GM12801 (cell line): Measurements from ENCODE around the gene PAX5.

Experiments used
- CTCF ChIP-seq: IDR thresholded peaks from one replicate; pipeline ENCODE4 v1.5.1; 2011; ENCODE audit warnings: control low read depth; ENCODE audit not compliant: insufficient read length; ENCODE audit errors: extremely low read depth

Gene PAX5

DNA sequence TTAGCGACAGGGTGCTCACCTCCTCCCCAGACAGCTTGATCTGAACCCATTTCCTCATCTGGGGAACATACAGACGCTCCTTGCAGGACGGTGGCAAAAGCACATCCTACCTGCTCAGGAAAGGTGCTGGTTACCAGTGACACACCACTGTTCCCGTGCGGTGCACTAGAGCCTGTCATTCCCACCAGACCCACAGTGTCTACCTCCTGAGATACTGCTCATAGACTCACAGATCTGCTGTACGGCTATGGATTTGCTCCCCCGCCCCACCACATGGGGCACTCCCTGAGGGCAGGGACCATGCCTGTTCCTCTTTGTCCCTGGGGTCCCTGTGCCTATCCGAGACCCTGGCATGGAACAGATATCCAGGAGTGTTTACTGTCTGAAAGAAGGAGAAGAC, 208.9 kb downstream of the PAX5 start:
- TF ChIP-seq CTCF: no peak

- TF ChIP-seq CTCF: no peak
Measured at GRCh38 chr9:36823934-36824333, 210.1 kb downstream of the PAX5 start.

GRCh38 chr9:36823466-36823865, 210.6 kb downstream of the PAX5 start:
- TF ChIP-seq CTCF: no peak

DNA sequence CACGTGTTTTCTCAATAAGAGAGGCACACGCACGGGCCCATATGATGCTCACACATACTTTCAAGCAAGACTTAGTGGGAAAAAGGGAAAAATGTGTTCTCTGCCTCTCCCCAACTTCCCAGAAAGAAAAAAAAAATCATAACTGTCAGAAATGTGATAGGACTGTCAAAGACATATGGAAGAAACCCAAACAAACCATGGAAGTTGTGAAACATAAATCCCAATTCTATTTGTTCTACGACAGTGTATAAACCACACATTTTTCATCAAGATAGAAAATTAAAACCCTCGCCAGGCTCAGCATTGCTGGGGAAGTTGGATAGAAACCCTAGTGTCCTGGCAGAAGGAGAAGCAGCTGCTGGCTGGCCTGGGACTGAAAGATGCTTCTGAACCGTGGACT, 211.9 kb downstream of the PAX5 start:
- no peak for TF ChIP-seq CTCF

GRCh38 chr9:36820392-36820861, 213.6 kb downstream of the PAX5 start:
- no peak for TF ChIP-seq CTCF

DNA sequence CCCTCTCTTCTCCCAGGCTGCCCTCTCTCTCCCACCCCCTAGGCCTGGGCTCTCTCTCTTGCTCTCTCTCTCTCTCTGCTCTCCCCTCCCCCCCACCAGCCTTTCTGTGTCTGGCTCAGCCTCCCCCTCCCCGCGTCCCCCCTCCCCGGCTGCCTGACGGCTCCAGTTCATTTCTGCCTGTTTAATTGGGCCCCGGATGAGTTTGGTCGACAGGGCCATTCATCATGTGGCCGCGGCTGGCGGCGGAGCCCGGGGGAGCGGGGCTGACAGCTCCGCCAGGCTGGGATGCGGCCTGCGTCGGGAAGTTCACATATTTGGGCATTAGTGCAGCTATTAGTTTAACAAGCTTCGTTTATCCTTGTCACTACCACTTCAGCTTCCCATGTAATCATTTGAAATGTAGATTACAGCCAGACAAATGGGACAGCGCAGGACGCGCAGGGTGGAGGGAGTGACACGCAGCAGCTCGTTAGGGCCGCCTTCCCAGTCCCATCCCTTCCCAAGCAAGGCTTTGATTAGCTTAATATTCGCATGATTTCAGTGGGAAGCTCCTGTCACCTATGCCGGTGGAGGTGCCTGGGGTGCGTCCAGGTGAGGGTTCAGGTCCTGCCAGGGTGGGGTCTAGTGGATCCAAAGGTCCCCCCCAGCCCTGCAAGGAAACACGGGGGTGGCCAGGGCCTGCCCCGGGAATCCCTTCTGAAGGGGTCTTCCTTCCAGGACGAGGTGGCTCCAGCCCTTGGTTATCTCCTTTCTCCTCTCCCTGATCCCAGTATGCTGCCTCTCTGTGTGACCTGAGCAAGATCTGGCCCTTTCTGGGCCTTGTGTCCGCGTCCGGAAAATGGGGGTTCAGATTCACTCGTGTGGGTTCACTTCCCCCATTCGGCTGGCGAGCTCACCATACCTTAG, 214.8 kb downstream of the PAX5 start:
- TF ChIP-seq CTCF: no peak

DNA sequence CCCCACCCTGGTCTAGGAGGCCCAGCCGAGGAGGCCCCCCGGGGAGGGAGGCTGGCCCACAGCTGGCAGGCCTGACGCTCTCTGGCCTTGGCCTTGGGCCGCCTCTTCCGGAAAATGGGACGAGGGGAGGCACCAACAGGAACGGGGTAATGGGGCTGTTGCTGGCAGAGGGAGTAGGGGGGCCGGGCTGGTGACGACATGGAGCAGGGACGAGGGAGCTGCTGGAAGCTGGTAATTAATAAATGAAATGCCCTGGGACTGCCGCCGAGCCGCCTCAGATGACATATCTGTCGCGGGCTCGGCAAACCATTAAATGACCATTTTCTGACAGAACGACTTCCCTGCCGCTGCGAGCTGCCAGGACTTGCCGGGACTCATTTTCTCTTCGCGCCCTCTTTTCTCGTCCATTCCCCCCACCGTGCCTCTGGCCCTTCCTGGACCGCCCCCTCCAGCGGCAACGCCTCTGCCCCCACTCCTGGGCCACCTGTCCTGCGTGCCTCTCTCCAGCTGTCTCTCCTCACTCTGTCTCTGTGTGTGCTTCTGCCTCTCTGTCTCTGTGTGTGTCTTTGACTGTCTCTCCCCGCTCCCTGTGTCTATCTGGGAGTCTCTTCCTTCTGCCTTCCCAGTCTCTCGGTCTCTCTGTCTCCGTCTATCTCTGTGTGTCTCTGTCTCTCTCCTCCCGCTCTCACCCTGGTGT, 215.7 kb downstream of the PAX5 start:
- no peak for TF ChIP-seq CTCF
